ENCODE data around the gene TSC1. TPM values are rescaled to one million over a fixed set of nuclear protein-coding genes. Genes with fewer than 3 reads are reported as not detected.

Gene TSC1
- total and polyA plus RNA-seq, 2 experiments from 2014 or later = 23.7 to 48.0 TPM

GRCh38 chr9:132988244-132989013 is 44.0 kb upstream of the TSC1 start (continued):
- TF ChIP-seq, protein P1, sequence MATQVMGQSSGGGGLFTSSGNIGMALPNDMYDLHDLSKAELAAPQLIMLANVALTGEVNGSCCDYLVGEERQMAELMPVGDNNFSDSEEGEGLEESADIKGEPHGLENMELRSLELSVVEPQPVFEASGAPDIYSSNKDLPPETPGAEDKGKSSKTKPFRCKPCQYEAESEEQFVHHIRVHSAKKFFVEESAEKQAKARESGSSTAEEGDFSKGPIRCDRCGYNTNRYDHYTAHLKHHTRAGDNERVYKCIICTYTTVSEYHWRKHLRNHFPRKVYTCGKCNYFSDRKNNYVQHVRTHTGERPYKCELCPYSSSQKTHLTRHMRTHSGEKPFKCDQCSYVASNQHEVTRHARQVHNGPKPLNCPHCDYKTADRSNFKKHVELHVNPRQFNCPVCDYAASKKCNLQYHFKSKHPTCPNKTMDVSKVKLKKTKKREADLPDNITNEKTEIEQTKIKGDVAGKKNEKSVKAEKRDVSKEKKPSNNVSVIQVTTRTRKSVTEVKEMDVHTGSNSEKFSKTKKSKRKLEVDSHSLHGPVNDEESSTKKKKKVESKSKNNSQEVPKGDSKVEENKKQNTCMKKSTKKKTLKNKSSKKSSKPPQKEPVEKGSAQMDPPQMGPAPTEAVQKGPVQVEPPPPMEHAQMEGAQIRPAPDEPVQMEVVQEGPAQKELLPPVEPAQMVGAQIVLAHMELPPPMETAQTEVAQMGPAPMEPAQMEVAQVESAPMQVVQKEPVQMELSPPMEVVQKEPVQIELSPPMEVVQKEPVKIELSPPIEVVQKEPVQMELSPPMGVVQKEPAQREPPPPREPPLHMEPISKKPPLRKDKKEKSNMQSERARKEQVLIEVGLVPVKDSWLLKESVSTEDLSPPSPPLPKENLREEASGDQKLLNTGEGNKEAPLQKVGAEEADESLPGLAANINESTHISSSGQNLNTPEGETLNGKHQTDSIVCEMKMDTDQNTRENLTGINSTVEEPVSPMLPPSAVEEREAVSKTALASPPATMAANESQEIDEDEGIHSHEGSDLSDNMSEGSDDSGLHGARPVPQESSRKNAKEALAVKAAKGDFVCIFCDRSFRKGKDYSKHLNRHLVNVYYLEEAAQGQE (IDR thresholded peaks at IDR 0.05; ENCODE audit: unreplicated experiment) = no peak
- TF ChIP-seq, protein P2, sequence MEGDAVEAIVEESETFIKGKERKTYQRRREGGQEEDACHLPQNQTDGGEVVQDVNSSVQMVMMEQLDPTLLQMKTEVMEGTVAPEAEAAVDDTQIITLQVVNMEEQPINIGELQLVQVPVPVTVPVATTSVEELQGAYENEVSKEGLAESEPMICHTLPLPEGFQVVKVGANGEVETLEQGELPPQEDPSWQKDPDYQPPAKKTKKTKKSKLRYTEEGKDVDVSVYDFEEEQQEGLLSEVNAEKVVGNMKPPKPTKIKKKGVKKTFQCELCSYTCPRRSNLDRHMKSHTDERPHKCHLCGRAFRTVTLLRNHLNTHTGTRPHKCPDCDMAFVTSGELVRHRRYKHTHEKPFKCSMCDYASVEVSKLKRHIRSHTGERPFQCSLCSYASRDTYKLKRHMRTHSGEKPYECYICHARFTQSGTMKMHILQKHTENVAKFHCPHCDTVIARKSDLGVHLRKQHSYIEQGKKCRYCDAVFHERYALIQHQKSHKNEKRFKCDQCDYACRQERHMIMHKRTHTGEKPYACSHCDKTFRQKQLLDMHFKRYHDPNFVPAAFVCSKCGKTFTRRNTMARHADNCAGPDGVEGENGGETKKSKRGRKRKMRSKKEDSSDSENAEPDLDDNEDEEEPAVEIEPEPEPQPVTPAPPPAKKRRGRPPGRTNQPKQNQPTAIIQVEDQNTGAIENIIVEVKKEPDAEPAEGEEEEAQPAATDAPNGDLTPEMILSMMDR (conservative IDR thresholded peaks at IDR 0.05; ENCODE audit: low read depth in 2 of 2) = no peak
- TF ChIP-seq EZH2 (IDR thresholded peaks at IDR 0.05; ENCODE audit: low read depth, unreplicated experiment) = no peak
- TF ChIP-seq, protein P3, sequence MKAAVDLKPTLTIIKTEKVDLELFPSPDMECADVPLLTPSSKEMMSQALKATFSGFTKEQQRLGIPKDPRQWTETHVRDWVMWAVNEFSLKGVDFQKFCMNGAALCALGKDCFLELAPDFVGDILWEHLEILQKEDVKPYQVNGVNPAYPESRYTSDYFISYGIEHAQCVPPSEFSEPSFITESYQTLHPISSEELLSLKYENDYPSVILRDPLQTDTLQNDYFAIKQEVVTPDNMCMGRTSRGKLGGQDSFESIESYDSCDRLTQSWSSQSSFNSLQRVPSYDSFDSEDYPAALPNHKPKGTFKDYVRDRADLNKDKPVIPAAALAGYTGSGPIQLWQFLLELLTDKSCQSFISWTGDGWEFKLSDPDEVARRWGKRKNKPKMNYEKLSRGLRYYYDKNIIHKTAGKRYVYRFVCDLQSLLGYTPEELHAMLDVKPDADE (IDR thresholded peaks at IDR 0.05) = no peak
- no peak for TF ChIP-seq JUNB (IDR thresholded peaks at IDR 0.05; ENCODE audit: unreplicated experiment)
- TF ChIP-seq EZH2phosphoT487 (IDR thresholded peaks at IDR 0.05; ENCODE audit: unreplicated experiment) = no peak
- TF ChIP-seq STAT1 (IDR thresholded peaks at IDR 0.05; ENCODE audit: unreplicated experiment) = no peak
- no peak for TF ChIP-seq ZNF114 (CRISPR knock-in tag; IDR thresholded peaks at IDR 0.05)

DNA sequence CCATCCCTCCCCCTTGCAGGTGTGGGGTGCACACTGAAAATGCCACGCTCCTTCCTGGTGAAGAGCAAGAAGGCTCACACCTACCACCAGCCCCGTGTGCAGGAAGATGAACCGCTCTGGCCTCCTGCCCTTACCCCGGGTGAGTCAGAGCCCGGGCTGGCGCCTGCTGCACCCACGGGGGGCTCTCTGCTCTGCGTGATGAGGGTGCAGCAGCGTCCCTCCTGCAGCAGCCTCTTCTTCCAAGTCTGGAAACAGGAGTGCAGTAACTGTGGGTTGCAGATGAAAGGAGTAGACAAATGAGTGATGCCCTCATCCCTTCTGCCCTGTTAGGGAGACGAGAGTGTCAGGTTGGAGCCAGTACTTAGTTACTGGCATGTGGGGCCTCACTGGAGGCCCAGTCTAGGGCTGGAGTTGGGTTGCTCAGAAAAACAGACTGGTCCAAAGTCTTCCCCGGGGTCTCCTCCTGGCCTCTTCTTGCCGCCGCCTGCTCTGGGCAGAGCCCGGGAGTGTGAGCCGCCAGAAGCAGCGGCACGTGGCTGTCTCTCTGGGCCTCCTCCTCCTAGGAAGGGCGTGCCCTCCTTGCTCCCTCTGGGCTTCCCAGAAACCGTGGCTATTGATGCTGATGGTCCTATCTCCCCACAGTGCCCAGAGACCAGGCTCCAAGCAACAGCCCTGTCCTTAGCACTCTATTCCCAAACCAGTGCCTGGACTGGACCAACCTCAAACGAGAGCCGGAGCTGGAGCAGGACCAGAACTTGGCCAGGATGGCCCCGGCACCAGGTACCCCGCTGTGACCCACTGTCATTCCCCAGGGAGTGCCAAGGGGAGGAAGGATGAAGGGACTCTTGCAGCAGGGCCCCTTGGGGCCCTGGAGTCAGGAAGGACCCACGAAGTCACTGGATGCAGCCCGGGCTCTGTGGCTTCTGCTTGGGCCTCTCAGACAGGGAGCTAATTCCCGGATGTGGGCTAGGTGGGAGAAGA is 42.5 kb upstream of the TSC1 start:
- Histone ChIP-seq H2AFZ (no peak overlapping the region), H3K4me2 (no peak overlapping the region), H4K20me1 (replicated peaks; ENCODE audit: insufficient read depth) (no peaks in the 10 kb centered on the region), H3K27ac (ENCODE audit: low read depth) (no peak overlapping the region), H3F3A (replicated peaks; ENCODE audit: low read depth) (no peaks in the 10 kb centered on the region), H3K4me3 (no peak overlapping the region), H3K79me2 (replicated peaks; ENCODE audit: insufficient read depth) (no peaks in the 10 kb centered on the region), H3K9me2 (ENCODE audit: insufficient read depth) (no peaks in the 10 kb centered on the region), H3K4me1 (ENCODE audit: insufficient read depth) (no peaks in the 10 kb centered on the region), H3K36me3 (ENCODE audit: insufficient read depth) (no peaks in the 10 kb centered on the region), H3K27me3 (ENCODE audit: insufficient read depth) (no peaks in the 10 kb centered on the region)
- Mint-ChIP-seq H3K4me1 (peaks cover 5% of the 10 kb centered on the region; the same call in 2 of the 3 replicates), H3K4me3 (no peak overlapping the region), H3K9me3 (no peaks in the 10 kb centered on the region), H3K27ac (no peak overlapping the region), H3K36me3 (ENCODE audit: low read depth) (no peaks in the 10 kb centered on the region; the same call in 2 of the 3 replicates), H3K27me3 (ENCODE audit: insufficient read depth, low read depth, poor library complexity) (peaks cover 19% of the 10 kb centered on the region)
- TF ChIP-seq, protein P4, sequence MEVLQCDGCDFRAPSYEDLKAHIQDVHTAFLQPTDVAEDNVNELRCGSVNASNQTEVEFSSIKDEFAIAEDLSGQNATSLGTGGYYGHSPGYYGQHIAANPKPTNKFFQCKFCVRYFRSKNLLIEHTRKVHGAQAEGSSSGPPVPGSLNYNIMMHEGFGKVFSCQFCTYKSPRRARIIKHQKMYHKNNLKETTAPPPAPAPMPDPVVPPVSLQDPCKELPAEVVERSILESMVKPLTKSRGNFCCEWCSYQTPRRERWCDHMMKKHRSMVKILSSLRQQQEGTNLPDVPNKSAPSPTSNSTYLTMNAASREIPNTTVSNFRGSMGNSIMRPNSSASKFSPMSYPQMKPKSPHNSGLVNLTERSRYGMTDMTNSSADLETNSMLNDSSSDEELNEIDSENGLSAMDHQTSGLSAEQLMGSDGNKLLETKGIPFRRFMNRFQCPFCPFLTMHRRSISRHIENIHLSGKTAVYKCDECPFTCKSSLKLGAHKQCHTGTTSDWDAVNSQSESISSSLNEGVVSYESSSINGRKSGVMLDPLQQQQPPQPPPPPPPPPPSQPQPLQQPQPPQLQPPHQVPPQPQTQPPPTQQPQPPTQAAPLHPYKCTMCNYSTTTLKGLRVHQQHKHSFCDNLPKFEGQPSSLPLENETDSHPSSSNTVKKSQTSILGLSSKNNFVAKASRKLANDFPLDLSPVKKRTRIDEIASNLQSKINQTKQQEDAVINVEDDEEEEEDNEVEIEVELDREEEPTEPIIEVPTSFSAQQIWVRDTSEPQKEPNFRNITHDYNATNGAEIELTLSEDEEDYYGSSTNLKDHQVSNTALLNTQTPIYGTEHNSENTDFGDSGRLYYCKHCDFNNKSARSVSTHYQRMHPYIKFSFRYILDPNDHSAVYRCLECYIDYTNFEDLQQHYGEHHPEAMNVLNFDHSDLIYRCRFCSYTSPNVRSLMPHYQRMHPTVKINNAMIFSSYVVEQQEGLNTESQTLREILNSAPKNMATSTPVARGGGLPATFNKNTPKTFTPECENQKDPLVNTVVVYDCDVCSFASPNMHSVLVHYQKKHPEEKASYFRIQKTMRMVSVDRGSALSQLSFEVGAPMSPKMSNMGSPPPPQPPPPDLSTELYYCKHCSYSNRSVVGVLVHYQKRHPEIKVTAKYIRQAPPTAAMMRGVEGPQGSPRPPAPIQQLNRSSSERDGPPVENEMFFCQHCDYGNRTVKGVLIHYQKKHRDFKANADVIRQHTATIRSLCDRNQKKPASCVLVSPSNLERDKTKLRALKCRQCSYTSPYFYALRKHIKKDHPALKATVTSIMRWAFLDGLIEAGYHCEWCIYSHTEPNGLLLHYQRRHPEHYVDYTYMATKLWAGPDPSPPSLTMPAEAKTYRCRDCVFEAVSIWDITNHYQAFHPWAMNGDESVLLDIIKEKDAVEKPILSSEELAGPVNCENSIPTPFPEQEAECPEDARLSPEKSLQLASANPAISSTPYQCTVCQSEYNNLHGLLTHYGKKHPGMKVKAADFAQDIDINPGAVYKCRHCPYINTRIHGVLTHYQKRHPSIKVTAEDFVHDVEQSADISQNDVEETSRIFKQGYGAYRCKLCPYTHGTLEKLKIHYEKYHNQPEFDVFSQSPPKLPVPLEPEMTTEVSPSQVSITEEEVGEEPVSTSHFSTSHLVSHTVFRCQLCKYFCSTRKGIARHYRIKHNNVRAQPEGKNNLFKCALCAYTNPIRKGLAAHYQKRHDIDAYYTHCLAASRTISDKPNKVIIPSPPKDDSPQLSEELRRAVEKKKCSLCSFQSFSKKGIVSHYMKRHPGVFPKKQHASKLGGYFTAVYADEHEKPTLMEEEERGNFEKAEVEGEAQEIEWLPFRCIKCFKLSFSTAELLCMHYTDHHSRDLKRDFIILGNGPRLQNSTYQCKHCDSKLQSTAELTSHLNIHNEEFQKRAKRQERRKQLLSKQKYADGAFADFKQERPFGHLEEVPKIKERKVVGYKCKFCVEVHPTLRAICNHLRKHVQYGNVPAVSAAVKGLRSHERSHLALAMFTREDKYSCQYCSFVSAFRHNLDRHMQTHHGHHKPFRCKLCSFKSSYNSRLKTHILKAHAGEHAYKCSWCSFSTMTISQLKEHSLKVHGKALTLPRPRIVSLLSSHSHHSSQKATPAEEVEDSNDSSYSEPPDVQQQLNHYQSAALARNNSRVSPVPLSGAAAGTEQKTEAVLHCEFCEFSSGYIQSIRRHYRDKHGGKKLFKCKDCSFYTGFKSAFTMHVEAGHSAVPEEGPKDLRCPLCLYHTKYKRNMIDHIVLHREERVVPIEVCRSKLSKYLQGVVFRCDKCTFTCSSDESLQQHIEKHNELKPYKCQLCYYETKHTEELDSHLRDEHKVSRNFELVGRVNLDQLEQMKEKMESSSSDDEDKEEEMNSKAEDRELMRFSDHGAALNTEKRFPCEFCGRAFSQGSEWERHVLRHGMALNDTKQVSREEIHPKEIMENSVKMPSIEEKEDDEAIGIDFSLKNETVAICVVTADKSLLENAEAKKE (CRISPR knock-in tag; IDR thresholded peaks at IDR 0.05) = no peak
- no peak for TF ChIP-seq JUNB (IDR thresholded peaks at IDR 0.05; ENCODE audit: unreplicated experiment)
- no peak for TF ChIP-seq EZH2 (IDR thresholded peaks at IDR 0.05; ENCODE audit: low read depth, unreplicated experiment)
- ATAC-seq (no peak), DNase-seq (ENCODE audit: low spot score) (no peak)

All from GM23338 (cell line).